HG02870 (cell line): ENCODE measurements around the gene HOXA3.

ENCODE experiments used
- ATAC-seq: cut with Tn5 transposase; IDR thresholded peaks from one replicate; pipeline ENCODE4 v1.9.1; 2021; ENCODE audit warnings: mild to moderate bottlenecking, moderate library complexity; ENCODE audit not compliant: unreplicated experiment

The HOXA3 gene

DNA sequence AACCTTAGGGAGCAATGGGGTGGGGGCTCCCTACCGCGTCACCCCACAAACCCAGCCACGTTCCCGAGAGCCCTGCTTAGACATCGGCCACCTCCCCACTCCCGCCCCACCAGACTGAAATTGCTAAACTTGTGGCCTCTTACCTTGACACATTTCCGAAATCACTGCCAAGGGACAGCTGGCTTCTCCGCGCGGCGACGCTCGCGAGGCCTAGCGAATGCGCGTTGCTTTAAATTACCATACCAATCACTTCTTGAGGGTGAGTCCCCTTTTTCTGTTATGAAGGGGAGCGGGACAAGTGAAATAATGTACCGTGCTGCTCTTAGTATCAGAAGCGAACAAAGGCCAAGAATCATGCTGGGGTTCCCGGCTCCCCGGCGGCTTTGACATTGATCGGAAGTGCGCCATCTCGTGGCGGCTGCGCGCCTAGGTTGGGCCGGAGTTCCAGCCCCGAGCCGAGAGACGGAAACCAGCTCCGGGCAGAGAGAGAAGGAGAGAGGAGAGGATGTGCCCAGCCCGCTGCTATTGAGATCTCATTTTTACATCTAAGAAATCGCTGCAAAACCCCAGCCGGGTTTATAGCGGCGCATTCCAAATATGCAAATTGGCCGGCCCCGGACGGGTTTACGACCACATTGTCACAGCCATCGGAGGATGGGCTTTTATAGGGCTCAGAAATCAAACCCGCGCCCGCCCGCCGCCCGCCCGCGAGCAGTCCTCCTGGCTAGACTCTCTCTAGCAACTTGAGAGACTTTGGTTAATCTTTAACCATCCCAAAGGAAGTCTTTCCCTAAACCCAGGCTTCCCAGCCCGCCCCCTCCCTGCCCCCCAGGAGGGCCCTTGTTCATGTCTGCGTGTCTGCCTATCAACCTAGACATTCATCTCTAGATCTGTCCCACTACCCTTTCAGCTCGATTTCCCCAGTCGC, 27.4 kb upstream of the HOXA3 start:
- no peak for ATAC-seq

- no peak for ATAC-seq
Observed at GRCh38 chr7:27179030-27179429, 26.6 kb upstream of the HOXA3 start.

DNA sequence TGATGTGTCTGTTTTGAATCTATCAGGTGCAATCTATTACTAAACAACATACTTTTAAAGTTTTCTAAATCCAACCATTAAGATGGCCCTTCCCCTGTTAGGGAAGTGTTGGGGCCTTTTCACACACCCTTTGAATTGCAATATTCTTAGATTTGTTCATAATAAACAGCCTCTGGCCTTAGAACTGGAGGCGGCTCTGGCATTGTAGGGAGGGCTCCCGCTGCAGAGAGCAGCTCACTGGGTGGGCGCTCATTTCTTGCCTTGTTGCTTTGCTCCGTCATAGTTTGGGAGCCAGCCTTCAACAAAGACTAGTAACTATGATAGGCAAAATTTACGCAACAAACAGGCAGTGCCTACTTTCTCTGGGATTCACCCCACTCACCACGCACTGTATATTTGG, 26.0 kb upstream of the HOXA3 start:
- ATAC-seq = no peak

- ATAC-seq = no peak
Observed at GRCh38 chr7:27177795-27178320, 25.5 kb upstream of the HOXA3 start.

GRCh38 chr7:27176962-27177794, 24.8 kb upstream of the HOXA3 start:
- no peak for ATAC-seq

- ATAC-seq = no peak
Observed at GRCh38 chr7:27176524-27176845, 24.1 kb upstream of the HOXA3 start.

- no peak for ATAC-seq
Observed at GRCh38 chr7:27175626-27176523, 23.5 kb upstream of the HOXA3 start.

DNA sequence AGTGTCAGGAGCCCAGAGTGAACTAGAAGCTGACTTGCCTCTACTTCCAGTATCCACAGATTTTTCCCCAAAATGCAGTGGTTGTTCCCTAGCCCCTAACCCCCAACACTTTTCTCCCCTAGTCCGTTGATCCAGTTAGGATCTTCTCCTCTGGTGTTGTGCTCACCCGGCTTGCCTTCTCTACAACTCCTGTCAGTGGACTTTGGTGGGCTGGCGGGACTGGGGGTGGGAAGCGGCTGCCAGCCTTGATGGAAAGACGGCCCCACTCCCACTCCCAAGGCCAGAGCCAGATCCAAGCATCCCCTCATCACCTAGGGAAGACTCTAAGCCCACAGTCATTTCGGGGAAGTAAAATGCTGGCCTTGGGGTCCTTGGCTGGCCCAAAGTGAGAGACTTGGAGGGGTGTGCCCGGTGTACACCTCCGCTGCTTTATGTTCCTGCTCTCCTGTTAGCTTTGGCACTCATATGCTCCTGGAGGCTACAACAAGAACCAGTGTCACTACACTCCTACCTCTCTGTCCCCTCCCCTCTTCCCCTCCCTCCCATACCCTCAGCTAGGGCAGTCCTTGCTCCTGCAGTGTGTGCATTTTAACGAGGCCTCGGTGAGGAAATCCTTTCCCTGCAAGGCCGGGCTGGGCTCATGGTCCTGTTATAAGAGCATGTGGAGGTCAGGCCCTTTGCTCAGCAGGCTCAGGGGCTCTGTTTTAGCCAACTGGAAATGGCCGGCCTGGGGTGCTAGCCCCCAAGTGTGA, 22.7 kb upstream of the HOXA3 start:
- no peak for ATAC-seq

DNA sequence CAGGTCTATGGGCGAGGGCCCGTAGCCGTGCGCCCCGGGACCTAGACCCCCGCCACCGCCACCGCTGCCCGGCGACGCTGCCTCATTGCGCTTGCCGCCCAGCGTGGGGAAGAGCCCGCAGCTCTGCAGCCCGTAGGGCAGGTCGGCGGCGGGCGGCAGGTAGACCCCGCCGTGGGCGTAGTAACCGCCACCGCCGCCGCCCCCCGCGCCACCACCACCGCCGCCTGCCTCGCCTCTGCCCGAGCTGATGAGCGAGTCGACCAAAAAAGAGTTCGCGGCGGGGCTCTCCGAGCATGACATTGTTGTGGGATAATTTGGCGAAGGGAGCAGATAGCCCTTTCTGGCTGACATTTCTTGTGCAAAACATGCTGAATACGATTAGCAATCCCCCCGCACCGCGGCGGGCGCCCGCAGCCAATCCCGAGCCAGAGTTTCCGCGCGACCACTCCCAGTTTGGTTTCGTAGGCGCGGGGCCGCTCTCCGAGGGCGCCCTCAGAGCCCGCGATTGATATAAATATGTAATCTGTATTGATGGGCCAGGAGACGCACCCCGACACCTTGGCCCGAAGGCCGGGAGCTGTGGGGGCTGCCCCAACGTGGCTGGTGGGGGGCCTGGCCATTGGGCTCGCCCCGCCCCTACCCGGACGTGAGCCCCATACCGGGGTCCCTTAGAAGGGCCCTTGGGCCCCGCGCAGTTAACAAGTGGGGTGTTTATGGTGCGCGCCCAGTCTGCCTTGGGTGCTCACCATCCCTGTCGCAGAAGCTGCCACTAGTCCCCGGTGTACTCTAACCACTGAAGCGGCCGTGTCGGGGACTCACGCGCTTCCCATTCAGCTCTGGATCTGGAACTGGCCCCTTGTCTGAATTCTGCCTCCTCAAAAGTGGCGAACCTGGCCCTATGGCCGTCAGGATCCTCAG, 21.8 kb upstream of the HOXA3 start, which contains the start of gene HOXA10:
Gene HOXA10 (minus strand): TSS at position 365 of the 918 bp plus-strand sequence. CDS start 14 bp downstream, at position 351.
- no peak for ATAC-seq

GRCh38 chr7:27173511-27173955, 21.1 kb upstream of the HOXA3 start:
- ATAC-seq = no peak

- ATAC-seq = no peak
Observed at GRCh38 chr7:27172823-27173510, 20.6 kb upstream of the HOXA3 start.

DNA sequence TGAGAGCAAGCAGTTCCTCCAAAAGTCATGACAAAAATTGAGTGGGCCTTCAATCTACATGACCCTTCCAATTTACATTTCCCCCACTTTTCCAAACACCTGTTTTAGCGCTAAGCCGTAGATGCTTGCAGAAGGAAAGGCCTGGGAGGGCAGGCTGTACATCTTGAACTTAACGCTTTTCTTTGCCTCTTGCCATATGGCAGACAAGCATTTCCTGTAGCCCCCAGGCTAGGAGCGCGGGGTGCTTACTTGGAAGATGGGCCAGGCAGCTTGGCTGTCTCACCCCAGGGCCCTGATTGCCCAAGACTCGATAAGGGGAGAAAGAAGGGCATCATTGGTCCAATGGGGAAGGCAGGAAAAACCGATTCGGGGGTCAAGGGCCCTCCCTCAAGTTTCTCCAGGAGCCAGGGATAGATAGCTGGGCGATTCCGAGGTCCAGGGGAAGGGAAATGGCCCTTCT, 20.0 kb upstream of the HOXA3 start:
- no peak for ATAC-seq

DNA sequence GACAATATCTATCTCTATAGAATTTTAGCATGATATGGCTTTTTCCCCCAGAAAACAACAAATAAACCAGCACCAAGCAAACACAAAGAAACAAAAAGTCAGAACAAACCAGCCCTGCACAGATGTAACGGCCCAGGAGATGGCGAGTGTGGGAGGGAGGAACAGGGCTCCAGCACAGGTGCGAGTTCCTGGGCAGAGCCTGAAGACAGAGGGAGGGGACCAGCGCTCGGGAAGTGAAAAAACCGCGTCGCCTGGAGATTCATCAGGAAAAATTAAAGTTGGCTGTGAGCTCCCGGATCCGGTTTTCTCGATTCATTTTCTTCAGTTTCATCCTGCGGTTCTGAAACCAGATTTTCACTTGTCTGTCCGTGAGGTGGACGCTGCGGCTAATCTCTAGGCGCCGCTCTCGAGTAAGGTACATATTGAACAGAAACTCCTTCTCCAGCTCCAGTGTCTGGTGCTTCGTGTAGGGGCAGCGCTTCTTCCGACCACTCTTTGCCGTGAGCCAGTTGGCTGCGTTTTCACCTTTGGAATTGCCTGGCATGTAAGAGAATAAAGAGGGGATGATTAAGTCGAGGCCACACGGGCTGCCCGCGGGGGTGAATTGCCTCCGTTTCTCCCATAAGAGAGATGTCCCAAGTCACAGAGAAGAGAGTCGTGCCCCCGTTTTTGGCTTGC, 19.4 kb upstream of the HOXA3 start:
- ATAC-seq = no peak

DNA sequence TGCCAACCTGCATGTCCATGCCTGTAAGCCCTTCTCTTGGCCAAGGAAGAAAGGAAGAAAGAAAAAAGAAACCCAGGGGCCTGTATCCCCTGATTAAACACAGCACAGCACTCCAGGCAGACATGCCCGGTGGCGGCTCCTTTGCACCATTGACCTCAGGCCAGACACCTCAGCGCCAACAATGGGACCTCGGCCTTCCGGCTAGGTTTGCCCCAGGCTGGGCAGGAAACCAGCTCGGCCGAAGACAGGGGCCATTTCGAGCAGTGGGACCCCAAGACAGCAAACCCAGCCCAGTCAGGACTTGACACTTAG, 18.9 kb upstream of the HOXA3 start:
- ATAC-seq = no peak

DNA sequence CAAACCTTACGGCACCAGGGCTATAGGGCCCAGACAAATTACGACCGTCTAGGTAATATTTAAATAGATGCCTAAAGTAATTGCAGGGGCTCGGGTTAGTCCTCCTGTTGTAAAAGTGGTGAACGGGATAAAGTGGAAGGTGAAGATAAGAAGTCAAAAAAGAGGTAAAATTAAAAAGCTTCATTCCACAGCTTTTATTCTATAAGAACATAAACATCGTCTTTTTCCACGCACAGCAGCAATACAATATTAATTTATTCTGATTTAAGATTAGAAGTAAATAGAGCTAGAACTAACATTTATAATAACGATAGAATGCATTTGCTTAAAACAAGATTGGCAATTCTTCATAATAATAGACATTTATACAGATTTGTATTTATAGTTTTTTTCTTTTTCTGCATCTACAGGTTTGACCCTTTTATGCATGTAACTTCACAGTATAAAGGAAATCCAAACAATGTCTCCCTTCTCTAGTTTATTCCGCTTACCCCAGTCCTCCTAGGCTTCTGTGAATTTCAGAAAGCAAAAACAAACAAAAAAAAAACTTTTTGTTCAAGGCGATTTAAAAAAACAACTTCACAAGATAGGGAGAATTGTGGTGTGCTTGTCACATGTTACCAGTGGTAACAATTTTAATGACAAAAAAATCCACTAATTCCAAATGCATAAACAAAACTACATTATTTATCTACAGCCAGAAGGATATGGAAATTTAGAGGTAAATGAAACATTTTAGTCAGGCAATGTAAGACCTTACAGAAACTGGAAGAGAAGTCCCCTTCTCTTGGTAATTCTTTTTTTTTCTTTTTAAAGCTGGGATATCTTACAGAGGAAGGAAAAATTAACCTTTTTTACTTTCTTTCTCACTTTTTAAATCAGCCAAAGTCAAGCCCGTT, 18.3 kb upstream of the HOXA3 start:
- no peak for ATAC-seq

DNA sequence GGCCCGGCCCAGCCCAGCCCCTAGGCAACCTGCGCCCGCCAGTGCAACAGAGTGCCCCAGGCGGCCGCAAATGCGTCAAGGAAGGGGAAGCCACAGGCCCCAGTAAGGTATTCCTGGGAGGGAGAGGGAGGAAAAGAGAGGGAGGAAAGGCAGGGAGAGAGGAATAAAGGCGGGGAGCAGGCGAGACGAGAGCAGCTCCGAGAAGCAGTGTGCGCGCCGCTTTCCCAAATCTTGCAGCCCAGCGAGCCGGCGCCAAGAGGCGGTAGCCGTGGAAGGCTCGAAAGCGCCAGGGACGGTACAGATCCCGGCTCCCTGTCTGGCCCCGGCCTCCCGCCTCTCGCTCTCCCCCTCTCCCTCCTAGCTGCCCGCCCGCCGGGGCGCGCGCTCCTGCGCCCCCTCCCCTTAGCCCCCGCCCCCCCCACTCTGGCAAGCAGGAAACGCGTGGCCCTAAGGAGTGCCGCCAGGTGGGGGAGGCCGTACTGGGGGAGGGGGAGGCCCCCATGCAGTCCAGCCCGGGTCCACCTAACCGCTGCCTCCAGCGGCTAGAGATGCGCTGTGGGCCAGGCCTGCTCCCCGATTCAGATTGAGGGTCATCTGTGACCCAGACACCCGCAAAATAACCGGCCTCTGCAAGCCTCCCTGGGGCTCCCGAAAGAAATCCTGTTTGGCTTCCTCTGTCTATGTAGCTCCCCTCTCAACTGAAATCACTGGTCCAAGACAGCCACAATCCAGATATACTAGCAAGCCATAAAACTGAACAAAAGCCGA, 17.5 kb upstream of the HOXA3 start:
- ATAC-seq = no peak
